Sigmoid colon (tissue), 3 donors: ENCODE results near the gene LHPP.

Source experiments
- CTCF ChIP-seq, 4 experiments: fragments of 450-650 bp in 3 of 4; fragments of 200-600 bp in 1 of 4; IDR thresholded peaks; one replicate each; pipeline ENCODE4 v1.5.1; 2016 to 2019; ENCODE audit warnings: antibody characterized with exemption in 4 of 4, mild to moderate bottlenecking in 3 of 4, moderate library complexity in 2 of 4
- POLR2A ChIP-seq, 2 donors: fragments of 450-650 bp; IDR thresholded peaks; one replicate each; pipeline ENCODE4 v1.6.1; 2016; ENCODE audit warnings: antibody characterized with exemption in 2 of 2, mild to moderate bottlenecking in 2 of 2, moderate library complexity in 2 of 2

- TF ChIP-seq CTCF (IDR thresholded peaks at IDR 0.05) = no peak
- no peak for TF ChIP-seq POLR2A (IDR thresholded peaks at IDR 0.05)
Observed at GRCh38 chr10:124652701-124653100, 191.1 kb downstream of the LHPP start.
